Measurements from ENCODE around the gene AP1G1.
A peak's percentile ranks its signal among the peaks of the same experiment; 100 is the strongest.

The AP1G1 gene

GRCh38 chr16:71748226-71748625 is 60.4 kb downstream of the AP1G1 start:
- DNase-seq, result no peak

GRCh38 chr16:71746442-71747046 is 62.1 kb downstream of the AP1G1 start:
- DNase-seq, result no peak

GRCh38 chr16:71738855-71739254 is 69.8 kb downstream of the AP1G1 start:
- DNase-seq, result no peak

GRCh38 chr16:71737501-71737900 is 71.1 kb downstream of the AP1G1 start:
- no peak for DNase-seq

- no peak for DNase-seq
Measured at GRCh38 chr16:71734511-71734910, 74.1 kb downstream of the AP1G1 start.

- DNase-seq, result no peak
Measured at GRCh38 chr16:71732587-71732986, 76.0 kb downstream of the AP1G1 start.

GRCh38 chr16:71727551-71728324 is 80.9 kb downstream of the AP1G1 start:
- no peak for DNase-seq

- DNase-seq, result no peak
Measured at GRCh38 chr16:71726476-71727315, 81.9 kb downstream of the AP1G1 start.

- DNase-seq, result no peak
Measured at GRCh38 chr16:71724320-71724751, 84.3 kb downstream of the AP1G1 start, which contains the start of gene PHLPP2. PHLPP2 (minus strand) TSS chr16:71724701; CDS start chr16:71714795, 9,906 bp downstream.

GRCh38 chr16:71723537-71724319 is 84.9 kb downstream of the AP1G1 start:
- peak; percentile 90 for DNase-seq

GRCh38 chr16:71722801-71723536 is 85.7 kb downstream of the AP1G1 start:
- DNase-seq, result peak; percentile 85

- DNase-seq, result no peak
Measured at GRCh38 chr16:71721066-71721740, 87.4 kb downstream of the AP1G1 start.

GRCh38 chr16:71712501-71712900 is 96.1 kb downstream of the AP1G1 start:
- no peak for DNase-seq

GRCh38 chr16:71711789-71712188 is 96.8 kb downstream of the AP1G1 start:
- no peak for DNase-seq

- no peak for DNase-seq
Measured at GRCh38 chr16:71709229-71709781, 99.3 kb downstream of the AP1G1 start.

GRCh38 chr16:71708696-71709095 is 99.9 kb downstream of the AP1G1 start:
- no peak for DNase-seq

GRCh38 chr16:71707199-71707598 is 101.4 kb downstream of the AP1G1 start:
- DNase-seq, result no peak

- no peak for DNase-seq
Measured at GRCh38 chr16:71706046-71706445, 102.6 kb downstream of the AP1G1 start.

- no peak for DNase-seq
Measured at GRCh38 chr16:71703333-71703732, 105.3 kb downstream of the AP1G1 start.

GRCh38 chr16:71700831-71701230 is 107.8 kb downstream of the AP1G1 start:
- no peak for DNase-seq

GRCh38 chr16:71698491-71698890 is 110.1 kb downstream of the AP1G1 start:
- no peak for DNase-seq

All from COR-L47 (cell line).